Activated CD4-positive, alpha-beta T cell treated with anti-CD3 and anti-CD28 coated beads, Interleukin-2, amount 10 ng/mL, durations not matched to agents 24 days and 14 days (primary cell): Measurements from ENCODE around the gene FHOD1. TPM values are rescaled to one million over a fixed set of nuclear protein-coding genes. Genes with fewer than 3 reads are reported as not detected.

Source experiments
- DNase-seq: peaks from one replicate; pipeline ENCODE4 v3.0.0; 2022
- H3K27ac Mint-ChIP-seq: one replicate; pipeline ENCODE4 v1.8.0; 2022; ENCODE audit warnings: mild to moderate bottlenecking, mixed read lengths
- H3K27me3 Mint-ChIP-seq: one replicate; pipeline ENCODE4 v1.8.0; 2022; ENCODE audit warnings: mixed read lengths
- H3K36me3 Mint-ChIP-seq: one replicate; pipeline ENCODE4 v1.8.0; 2022; ENCODE audit warnings: low read depth, mild to moderate bottlenecking, mixed read lengths
- H3K4me1 Mint-ChIP-seq: one replicate; pipeline ENCODE4 v1.8.0; 2021; ENCODE audit warnings: mixed read lengths
- H3K4me3 Mint-ChIP-seq: one replicate; pipeline ENCODE4 v1.8.0; 2022; ENCODE audit warnings: mild to moderate bottlenecking, moderate library complexity, mixed read lengths
- H3K9me3 Mint-ChIP-seq: one replicate; pipeline ENCODE4 v1.8.0; 2021; ENCODE audit warnings: mixed read lengths
- intact Hi-C: fragments of 100-400 bp; cut with micrococcal nuclease; formaldehyde crosslinking; loops from one replicate; pipeline ENCODE4 v1.15.1; 2023
- total RNA-seq: library from RNA; stranded (reverse); gene quantifications from 2 replicates; pipeline ENCODE4 v1.2.3, GENCODE V29; 2022

FHOD1 gene
- total RNA-seq, 1 donor from 2014 or later = 128 TPM

- Mint-ChIP-seq H3K4me3 (peak overlapping the region; percentile 89), H3K27me3 (peaks cover 14% of the 10 kb centered on the region), H3K9me3 (no peaks in the 10 kb centered on the region), H3K4me1 (peaks cover 35% of the 10 kb centered on the region), H3K36me3 (peaks cover 4% of the 10 kb centered on the region), H3K27ac (peak overlapping the region; percentile 31)
- intact Hi-C loops = loop anchor here (10.0 kb wide), 1 partner anchor 595 kb away; the partner anchor contains the start of genes CENPT, NUTF2 and THAP11
- DNase-seq = no peak
These were observed 2.1 kb upstream of the FHOD1 start for GRCh38 chr16:67249178-67250044.

GRCh38 chr16:67248401-67249177 lies 1.3 kb upstream of the FHOD1 start, which contains the start of gene SLC9A5:
SLC9A5 (plus strand) TSS chr16:67248979; CDS start chr16:67249015, 36 bp downstream.
- peaks cover 4% of the 10 kb centered on the region for H3K36me3 Mint-ChIP-seq
- peak; percentile 86 for DNase-seq
- peak within 1 kb of the TSS; percentile 89 for H3K4me3 Mint-ChIP-seq
- H3K27me3 Mint-ChIP-seq = peaks cover 14% of the 10 kb centered on the region
- H3K27ac Mint-ChIP-seq = peak within 1 kb of the TSS; percentile 91
- H3K4me1 Mint-ChIP-seq = peaks cover 42% of the 10 kb centered on the region
- intact Hi-C loops = loop anchor here (10.0 kb wide), 1 partner anchor 596 kb away; the partner anchor contains the start of genes CENPT, NUTF2 and THAP11
- H3K9me3 Mint-ChIP-seq = no peaks in the 10 kb centered on the region

DNA sequence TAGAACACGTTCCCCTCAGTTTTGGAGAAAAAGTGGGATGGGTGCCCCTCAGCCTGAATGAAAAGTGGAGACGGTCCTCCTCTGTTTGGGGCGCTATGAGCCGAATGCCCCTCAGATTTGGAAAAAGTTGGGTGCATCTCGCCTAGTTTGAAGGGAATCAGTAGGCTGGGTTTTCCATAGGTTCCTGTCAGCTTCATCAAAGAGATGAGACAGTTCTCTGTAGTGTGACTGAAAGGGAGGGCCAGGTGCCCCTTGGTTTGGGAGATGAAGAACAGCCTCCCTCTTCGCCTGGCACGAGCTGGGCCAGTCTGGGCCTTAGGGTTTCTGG lies 756 bp upstream of the FHOD1 start:
- H3K9me3 Mint-ChIP-seq = no peaks in the 10 kb centered on the region
- intact Hi-C loops = loop anchor here (10.0 kb wide), 1 partner anchor 597 kb away; the partner anchor contains the start of genes CENPT, NUTF2 and THAP11
- H3K27me3 Mint-ChIP-seq = peaks cover 14% of the 10 kb centered on the region
- H3K4me1 Mint-ChIP-seq = peaks cover 45% of the 10 kb centered on the region
- no peak for DNase-seq
- H3K27ac Mint-ChIP-seq = peak overlapping the region; percentile 91
- peak overlapping the region; percentile 89 for H3K4me3 Mint-ChIP-seq
- peaks cover 4% of the 10 kb centered on the region for H3K36me3 Mint-ChIP-seq

- intact Hi-C loops = loop anchor here (1.0 to 10.0 kb wide), 5 partner anchors 32 to 598 kb away; partner anchors contain the start of genes ATP6V0D1, CENPT, CTCF and MATCAP1
- peak overlapping the region; percentile 89 for H3K4me3 Mint-ChIP-seq
- peaks cover 49% of the 10 kb centered on the region for H3K4me1 Mint-ChIP-seq
- no peaks in the 10 kb centered on the region for H3K9me3 Mint-ChIP-seq
- DNase-seq = peak; percentile 81
- peaks cover 7% of the 10 kb centered on the region for H3K36me3 Mint-ChIP-seq
- H3K27me3 Mint-ChIP-seq = peaks cover 14% of the 10 kb centered on the region
- peak overlapping the region; percentile 91 for H3K27ac Mint-ChIP-seq
These were observed 507 bp downstream of the FHOD1 start for GRCh38 chr16:67246756-67247191.

- peaks cover 52% of the 10 kb centered on the region for H3K4me1 Mint-ChIP-seq
- intact Hi-C loops = loop anchor here (2.0 to 10.0 kb wide), 4 partner anchors 33 to 599 kb away; partner anchors contain the start of genes CENPT, CTCF, MATCAP1 and NUTF2
These were observed 1.1 kb downstream of the FHOD1 start for GRCh38 chr16:67246081-67246755.

GRCh38 chr16:67245674-67246080 lies 1.6 kb downstream of the FHOD1 start:
- peak overlapping the region; percentile 89 for H3K4me3 Mint-ChIP-seq
- peaks cover 13% of the 10 kb centered on the region for H3K36me3 Mint-ChIP-seq
- H3K27me3 Mint-ChIP-seq = peaks cover 14% of the 10 kb centered on the region
- no peak for DNase-seq
- no peaks in the 10 kb centered on the region for H3K9me3 Mint-ChIP-seq
- peak overlapping the region; percentile 96 for H3K27ac Mint-ChIP-seq
- intact Hi-C loops = loop anchor here (2.0 to 10.0 kb wide), 4 partner anchors 33 to 599 kb away; partner anchors contain the start of genes CENPT, CTCF, MATCAP1 and NUTF2
- H3K4me1 Mint-ChIP-seq = peaks cover 54% of the 10 kb centered on the region

More at GRCh38 chr16:67246081-67246755, 1.1 kb downstream of the FHOD1 start:
- Mint-ChIP-seq H3K36me3 (peaks cover 12% of the 10 kb centered on the region), H3K27me3 (peaks cover 14% of the 10 kb centered on the region), H3K27ac (peak overlapping the region; percentile 91), H3K4me3 (peak overlapping the region; percentile 89), H3K9me3 (no peaks in the 10 kb centered on the region)
- peak; percentile 84 for DNase-seq

DNA sequence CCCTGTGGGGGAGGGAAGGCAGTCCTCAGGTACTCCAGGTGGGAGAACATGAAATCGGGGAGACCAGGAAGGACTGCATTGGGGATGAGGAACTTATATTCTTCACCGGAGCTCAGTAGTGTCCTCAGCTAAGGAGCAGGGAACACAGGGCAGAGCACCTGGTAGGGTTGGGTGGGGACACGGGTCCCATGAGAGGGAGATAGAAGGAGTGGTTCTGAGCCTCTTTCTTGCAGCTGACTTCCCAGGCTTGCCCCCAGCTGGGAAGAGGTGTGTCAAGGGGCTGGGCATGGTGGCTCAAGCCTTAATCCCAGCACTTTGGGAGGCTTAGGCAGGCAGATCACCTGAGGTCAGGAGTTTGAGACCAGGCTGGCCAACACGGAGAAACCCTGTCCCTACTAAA lies 2.1 kb downstream of the FHOD1 start:
- peaks cover 13% of the 10 kb centered on the region for H3K36me3 Mint-ChIP-seq
- no peak for DNase-seq
- peak overlapping the region; percentile 96 for H3K27ac Mint-ChIP-seq
- peaks cover 9% of the 10 kb centered on the region for H3K27me3 Mint-ChIP-seq
- no peaks in the 10 kb centered on the region for H3K9me3 Mint-ChIP-seq
- intact Hi-C loops = loop anchor here (10.0 kb wide), 1 partner anchor 600 kb away; the partner anchor contains the start of genes CENPT, NUTF2 and THAP11
- H3K4me3 Mint-ChIP-seq = peak overlapping the region; percentile 89
- H3K4me1 Mint-ChIP-seq = peaks cover 52% of the 10 kb centered on the region

GRCh38 chr16:67244387-67245185 lies 2.7 kb downstream of the FHOD1 start:
- intact Hi-C loops = loop anchor here (1.0 to 10.0 kb wide), 5 partner anchors 8 to 600 kb away; partner anchors contain the start of genes CENPT, NUTF2, THAP11 and TMEM208
- Mint-ChIP-seq H3K4me1 (peaks cover 49% of the 10 kb centered on the region), H3K9me3 (no peaks in the 10 kb centered on the region), H3K4me3 (peak overlapping the region; percentile 89), H3K36me3 (peaks cover 15% of the 10 kb centered on the region), H3K27ac (peak overlapping the region; percentile 96), H3K27me3 (peaks cover 4% of the 10 kb centered on the region)
- peak; percentile 93 for DNase-seq

GRCh38 chr16:67243481-67243880 lies 3.8 kb downstream of the FHOD1 start:
- H3K4me3 Mint-ChIP-seq = peak overlapping the region; percentile 89
- no peak for DNase-seq
- no peaks in the 10 kb centered on the region for H3K9me3 Mint-ChIP-seq
- H3K4me1 Mint-ChIP-seq = peaks cover 43% of the 10 kb centered on the region
- peaks cover 1% of the 10 kb centered on the region for H3K27me3 Mint-ChIP-seq
- H3K36me3 Mint-ChIP-seq = peaks cover 21% of the 10 kb centered on the region
- intact Hi-C loops = loop anchor here (10.0 kb wide), 1 partner anchor 601 kb away; the partner anchor contains the start of genes CENPT, NUTF2 and THAP11
- peak overlapping the region; percentile 96 for H3K27ac Mint-ChIP-seq

DNA sequence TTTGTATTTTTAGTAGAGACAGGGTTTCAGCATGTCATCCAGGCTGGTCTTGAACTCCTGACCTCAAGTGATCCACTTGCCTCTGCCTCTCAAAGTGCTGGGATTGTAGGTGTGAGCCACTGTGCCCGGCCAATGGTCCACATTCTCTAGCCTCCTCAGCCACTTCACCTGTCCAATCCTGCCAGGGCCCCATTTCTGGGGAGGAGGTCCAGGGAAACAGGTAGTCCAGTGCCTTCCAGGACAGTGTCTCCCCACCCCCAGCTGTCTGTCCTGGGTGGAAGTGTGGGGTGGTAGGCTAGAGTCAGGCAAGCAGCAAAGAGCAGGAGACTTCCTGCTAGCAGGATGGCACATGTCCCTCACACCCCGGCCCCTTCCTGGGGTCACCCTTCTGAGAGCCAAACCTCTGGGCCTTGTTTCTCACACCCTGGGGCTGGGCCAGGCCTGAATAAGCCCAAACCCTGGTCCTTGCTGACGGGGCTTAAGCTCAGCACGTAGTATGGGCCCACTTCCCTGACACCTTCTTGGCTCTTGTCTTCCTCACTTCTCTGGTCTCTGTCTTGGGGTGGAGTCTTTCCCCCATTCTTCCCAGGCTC lies 5.0 kb downstream of the FHOD1 start:
- DNase-seq = no peak
- peak overlapping the region; percentile 72 for H3K27ac Mint-ChIP-seq
- intact Hi-C loops = loop anchor here (10.0 kb wide), 1 partner anchor 603 kb away; the partner anchor contains the start of genes CENPT, NUTF2 and THAP11
- H3K36me3 Mint-ChIP-seq = peaks cover 34% of the 10 kb centered on the region
- H3K9me3 Mint-ChIP-seq = no peaks in the 10 kb centered on the region
- no peak overlapping the region for H3K4me3 Mint-ChIP-seq
- no peaks in the 10 kb centered on the region for H3K27me3 Mint-ChIP-seq
- H3K4me1 Mint-ChIP-seq = peaks cover 34% of the 10 kb centered on the region

- Mint-ChIP-seq H3K4me3 (peak overlapping the region; percentile 10), H3K9me3 (no peaks in the 10 kb centered on the region)
These were observed 6.0 kb downstream of the FHOD1 start for GRCh38 chr16:67241008-67241900.

More at GRCh38 chr16:67241008-67241900, 6.0 kb downstream of the FHOD1 start:
- no peaks in the 10 kb centered on the region for H3K27me3 Mint-ChIP-seq
- H3K27ac Mint-ChIP-seq = peak overlapping the region; percentile 88
- no peak for DNase-seq
- intact Hi-C loops = loop anchor here (10.0 kb wide), 1 partner anchor 604 kb away; the partner anchor contains the start of genes CENPT, NUTF2 and THAP11
- peaks cover 36% of the 10 kb centered on the region for H3K4me1 Mint-ChIP-seq
- peaks cover 41% of the 10 kb centered on the region for H3K36me3 Mint-ChIP-seq
